HG03571 (cell line): ENCODE measurements around the gene TMIE.
"Not testable (repeated sequence)": the region's sequence is repeated elsewhere in the genome, so short reads cannot be mapped to it uniquely, and the experiment has no call there.

Source experiments
- ATAC-seq: cut with Tn5 transposase; IDR thresholded peaks from one replicate; pipeline ENCODE4 v1.9.1; 2021; ENCODE audit not compliant: unreplicated experiment

Gene TMIE

DNA sequence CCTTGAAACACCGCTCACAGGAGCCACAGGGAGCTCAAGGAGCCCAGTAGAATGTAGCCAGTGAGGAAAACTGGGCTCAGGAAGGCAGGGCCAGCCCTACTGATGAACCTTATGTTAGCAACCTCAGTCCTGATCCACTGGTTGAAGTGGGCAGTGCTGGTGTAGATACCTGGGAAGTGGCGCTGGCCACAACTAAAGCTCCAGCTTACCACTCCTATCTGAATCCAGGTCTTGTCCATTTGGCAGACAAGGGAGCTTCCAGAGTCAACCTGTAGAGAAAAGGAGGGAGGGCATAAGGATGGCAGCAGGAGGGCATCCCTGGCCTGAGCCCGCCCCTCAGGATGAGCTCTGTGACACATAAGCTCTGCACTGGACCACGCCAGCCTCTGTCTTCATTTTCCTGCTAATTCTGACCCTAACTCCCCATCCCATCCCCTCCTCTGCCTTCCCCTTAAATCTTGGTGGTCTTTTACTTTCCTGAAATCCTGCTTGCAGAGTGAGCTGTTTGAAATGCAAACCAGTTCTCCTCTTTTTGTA, 18.6 kb downstream of the TMIE start:
- no peak for ATAC-seq

GRCh38 chr3:46721009-46721408, 19.8 kb downstream of the TMIE start:
- no peak for ATAC-seq

GRCh38 chr3:46722443-46722842, 21.3 kb downstream of the TMIE start:
- ATAC-seq, result no peak

- no peak for ATAC-seq
Measured at GRCh38 chr3:46724424-46724823, 23.2 kb downstream of the TMIE start.

GRCh38 chr3:46725621-46726314, 24.6 kb downstream of the TMIE start:
- ATAC-seq, result no peak

- ATAC-seq, result no peak
Measured at GRCh38 chr3:46729038-46729437, 27.8 kb downstream of the TMIE start.

DNA sequence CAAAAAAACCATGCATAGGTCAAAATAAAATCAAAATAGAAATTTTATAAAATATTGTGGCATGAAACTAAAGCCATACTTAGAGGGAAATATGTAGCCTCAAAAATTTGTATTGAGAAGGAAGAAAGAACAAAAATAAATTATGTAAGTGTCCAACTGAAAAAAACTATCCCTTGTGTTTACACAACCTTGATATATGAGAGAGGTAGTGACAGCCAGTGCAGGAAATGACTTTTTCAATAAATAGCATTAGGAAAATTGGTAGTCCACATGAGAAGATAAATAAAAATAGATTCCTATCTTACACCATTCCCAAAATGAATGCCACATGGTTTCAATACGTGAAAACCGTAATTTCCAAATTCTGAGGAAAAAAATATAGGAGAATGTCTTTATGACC, 29.6 kb downstream of the TMIE start:
- ATAC-seq, result no peak

DNA sequence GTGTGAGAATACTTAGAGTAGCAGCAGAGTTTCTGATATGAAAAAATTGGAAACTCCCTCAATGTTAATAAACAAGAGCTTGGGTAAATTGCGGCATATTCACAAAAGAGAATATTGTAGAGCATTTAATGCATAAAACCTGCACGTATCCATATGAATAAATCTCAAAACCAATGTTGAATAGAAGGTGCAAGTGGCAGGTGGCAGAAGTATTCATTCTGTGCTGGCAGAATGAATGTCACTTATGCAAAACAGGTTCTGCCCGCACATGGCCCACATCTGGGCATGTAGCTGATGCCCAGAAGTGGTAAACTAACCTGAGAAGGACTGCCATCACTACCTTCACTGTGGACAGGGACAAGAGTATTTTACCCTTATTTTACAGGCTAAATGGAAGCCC, 30.6 kb downstream of the TMIE start:
- ATAC-seq, result no peak

- ATAC-seq, result no peak
Measured at GRCh38 chr3:46733026-46733800, 32.0 kb downstream of the TMIE start.

DNA sequence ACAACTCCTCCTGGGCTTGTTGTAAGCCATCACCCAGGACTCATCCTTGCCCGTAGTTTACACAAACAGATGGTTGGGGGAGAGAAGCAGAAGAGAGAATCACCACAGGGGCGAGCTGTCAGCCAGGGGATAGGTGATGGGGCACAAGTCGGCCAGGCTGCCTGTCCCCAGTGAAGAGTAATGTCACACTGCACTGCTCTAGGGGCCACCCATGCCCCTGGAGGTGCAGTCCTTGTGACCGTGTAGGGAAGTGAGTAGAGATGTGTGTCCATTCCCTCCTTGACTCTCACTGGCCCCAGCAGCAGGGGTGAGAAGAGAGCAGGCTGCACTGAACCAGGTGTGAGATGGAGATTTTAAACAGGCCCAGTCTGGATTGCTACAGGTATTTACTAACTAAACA, 33.6 kb downstream of the TMIE start:
- no peak for ATAC-seq

DNA sequence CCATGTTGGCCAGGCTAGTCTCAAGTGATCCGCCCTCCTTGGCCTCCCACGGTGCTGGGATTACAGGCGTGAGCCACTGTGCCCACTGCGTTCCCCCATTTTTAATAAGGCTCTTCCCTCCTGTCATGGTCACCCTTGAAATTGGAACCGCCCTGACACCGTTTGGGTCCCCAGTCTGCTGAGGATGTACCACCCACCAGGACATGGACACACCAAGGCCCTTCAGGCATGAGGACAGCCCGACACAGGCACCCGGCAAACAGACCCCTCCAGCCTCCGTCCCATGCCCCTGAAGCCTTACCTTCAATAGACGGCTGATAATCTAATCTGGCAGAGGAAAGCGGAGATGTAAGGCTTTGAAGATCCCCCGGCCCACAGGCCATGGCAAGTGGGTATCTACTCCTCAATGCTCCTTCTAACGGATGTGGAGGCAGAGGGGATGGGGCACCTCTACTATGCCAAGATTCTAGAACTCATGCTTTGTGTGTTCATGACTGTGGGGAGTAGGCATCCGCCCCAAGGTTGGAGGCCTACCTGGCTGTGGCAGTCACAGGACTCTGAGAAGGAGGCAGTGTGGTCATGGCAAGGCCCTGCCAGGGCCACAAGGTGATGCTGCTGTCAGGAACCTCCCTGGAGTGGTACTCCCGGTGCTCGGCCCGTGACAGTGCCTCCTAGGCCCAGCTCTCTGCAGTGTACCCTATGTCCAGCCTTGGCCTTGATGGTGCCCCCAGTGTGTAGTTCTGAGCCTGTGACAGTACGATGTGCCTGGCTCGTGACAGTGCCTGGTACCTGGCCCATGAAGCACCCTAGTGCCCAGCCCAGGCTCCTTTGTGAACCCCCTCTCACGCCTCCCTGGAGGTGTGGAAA, 35.0 kb downstream of the TMIE start:
- ATAC-seq, result no peak

- no peak for ATAC-seq
Measured at GRCh38 chr3:46737329-46737731, 36.1 kb downstream of the TMIE start.

DNA sequence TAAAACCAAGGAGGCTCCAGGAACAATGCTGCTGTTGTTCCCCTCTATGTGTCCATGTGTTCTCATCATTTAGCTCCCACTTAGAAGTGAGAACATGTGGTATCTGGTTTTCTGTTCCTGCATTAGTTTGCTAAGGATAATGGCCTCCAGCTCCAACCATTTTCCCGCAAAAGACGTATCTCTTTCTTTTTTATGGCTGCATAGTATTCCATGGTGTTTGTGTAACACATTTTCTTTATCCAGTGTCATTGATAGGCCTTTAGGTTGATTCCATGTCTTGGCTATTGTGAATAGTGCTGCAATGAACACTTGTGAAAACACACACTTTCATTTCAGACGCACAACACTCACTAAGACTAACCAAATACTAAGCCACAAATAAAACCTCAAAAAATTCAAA, 38.4 kb downstream of the TMIE start:
- not testable (repeated sequence) for ATAC-seq

GRCh38 chr3:46742992-46743585, 41.9 kb downstream of the TMIE start:
- ATAC-seq, result no peak

DNA sequence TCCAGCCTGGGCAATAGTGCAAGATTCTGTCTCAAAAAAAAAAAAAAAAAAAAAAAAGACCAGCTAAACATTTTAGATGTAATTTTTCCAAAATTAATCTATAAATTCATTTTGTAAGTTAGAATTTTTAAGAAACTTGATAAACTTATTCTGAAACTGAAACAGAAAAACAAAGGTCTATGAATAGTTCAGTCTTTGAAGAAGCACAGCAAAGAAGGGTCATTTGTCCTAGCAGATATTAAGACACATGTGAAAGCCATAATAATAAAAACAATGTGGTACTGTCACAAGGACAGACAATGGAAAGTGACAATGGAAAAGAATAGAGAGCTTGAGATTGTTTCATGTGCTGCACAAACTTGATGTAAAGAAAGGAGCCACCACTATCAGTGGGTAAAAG, 45.5 kb downstream of the TMIE start:
- no peak for ATAC-seq

- ATAC-seq, result no peak
Measured at GRCh38 chr3:46748170-46748569, 47.0 kb downstream of the TMIE start.

DNA sequence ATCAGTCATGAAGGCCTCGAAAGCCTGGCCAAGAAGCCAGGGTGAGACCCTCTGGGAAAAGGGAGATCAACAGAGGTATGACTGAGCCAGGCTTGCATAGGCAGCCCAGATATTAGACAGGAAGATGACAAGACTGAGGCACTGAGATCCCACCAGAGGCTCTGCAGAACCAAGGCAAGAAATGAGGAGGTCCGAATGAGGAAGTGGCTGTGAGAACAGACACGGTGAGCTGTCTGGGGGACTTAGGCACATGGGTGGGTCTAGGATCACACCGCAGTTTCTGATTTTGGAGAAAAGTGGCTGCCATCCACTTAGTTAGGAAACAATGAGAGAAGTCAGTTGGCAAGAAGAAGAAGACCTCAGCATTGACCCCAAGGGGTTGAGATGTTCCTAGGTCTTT, 47.9 kb downstream of the TMIE start:
- no peak for ATAC-seq

- no peak for ATAC-seq
Measured at GRCh38 chr3:46750555-46751038, 49.4 kb downstream of the TMIE start.

- not testable (repeated sequence) for ATAC-seq
Measured at GRCh38 chr3:46753127-46753526, 51.9 kb downstream of the TMIE start.

GRCh38 chr3:46755646-46756045, 54.5 kb downstream of the TMIE start:
- ATAC-seq, result no peak

DNA sequence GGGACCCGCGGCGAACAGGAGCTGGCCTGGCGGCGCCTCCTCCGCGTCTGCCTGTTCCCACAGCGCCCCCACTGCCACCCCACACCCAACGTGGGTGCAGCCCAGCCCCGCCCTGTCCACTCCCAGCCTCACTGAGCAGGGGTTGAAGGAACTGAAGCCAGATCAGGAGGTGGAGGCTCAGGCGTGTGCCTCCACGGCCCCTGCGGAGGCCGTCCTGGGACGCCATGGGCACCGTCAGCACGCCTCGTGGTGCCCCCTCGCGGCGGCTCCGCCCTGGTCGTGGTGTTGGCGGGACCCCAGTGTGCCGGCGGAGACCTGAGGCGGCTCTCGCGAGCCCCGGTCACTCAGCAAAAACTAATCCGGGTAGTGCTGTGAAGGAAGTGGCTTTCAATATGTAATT, 55.5 kb downstream of the TMIE start:
- no peak for ATAC-seq
